Muscle layer of duodenum (tissue), 2 donors: ENCODE results near the gene THAP11.
"Not testable (repeated sequence)": the region's sequence is repeated elsewhere in the genome, so short reads cannot be mapped to it uniquely, and the experiment has no call there.

Experiments
- H3K27ac ChIP-seq: one replicate; pipeline ENCODE4 v1.7.0; 2013; ENCODE audit warnings: mild to moderate bottlenecking, low read length
- H3K27me3 ChIP-seq: one replicate; pipeline ENCODE4 v1.7.0; 2013; ENCODE audit warnings: low read depth, mild to moderate bottlenecking, control low read depth, low read length
- H3K36me3 ChIP-seq, 2 donors: one replicate each; pipeline ENCODE4 v1.7.0; 2013; ENCODE audit warnings: low read length in 2 of 2, control low read depth in 1 of 2, mild to moderate bottlenecking in 1 of 2; ENCODE audit not compliant: insufficient read depth in 2 of 2, control insufficient read depth in 1 of 2
- H3K4me1 ChIP-seq, 2 donors: one replicate each; pipeline ENCODE4 v1.7.0; 2013; ENCODE audit warnings: low read length in 2 of 2, mild to moderate bottlenecking in 2 of 2, control low read depth in 1 of 2, moderate library complexity in 1 of 2; ENCODE audit not compliant: insufficient read depth in 2 of 2, control insufficient read depth in 1 of 2
- H3K4me3 ChIP-seq, 2 donors: one replicate each; pipeline ENCODE4 v1.7.0; 2013; ENCODE audit warnings: low read length in 2 of 2, low read depth in 1 of 2, mild to moderate bottlenecking in 1 of 2
- H3K9me3 ChIP-seq, 2 donors: one replicate each; pipeline ENCODE4 v1.7.0; 2013; ENCODE audit warnings: low read length in 2 of 2, control low read depth in 1 of 2, mild to moderate bottlenecking in 1 of 2; ENCODE audit not compliant: control insufficient read depth in 1 of 2
- donor health status: healthy.

THAP11 gene

DNA sequence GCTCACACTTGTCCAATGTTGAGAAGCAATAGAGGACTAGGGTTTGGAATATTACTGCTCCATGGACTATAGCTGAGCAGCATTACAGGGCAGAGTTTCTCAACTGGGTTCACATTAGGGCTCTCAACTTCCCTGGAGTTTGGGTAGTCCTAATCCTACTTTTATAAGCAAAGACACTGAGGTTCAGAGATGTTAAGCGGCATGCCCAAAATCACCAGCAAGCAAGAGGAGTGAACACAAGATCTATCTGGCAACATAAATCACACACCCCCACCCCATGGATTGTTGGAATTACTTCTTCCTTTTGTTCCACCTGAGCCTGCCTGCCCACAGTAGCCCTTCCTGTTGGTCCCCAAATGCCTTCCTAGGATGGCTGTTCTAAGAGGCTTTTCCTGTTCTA lies 30.2 kb upstream of the THAP11 start:
- H3K36me3 ChIP-seq: no peaks in the 10 kb centered on the region
- H3K4me3 ChIP-seq: no peak overlapping the region
- no peaks in the 10 kb centered on the region for H3K27me3 ChIP-seq
- peaks cover 2 to 8% of the 10 kb centered on the region in 2 donors for H3K4me1 ChIP-seq
- no peaks in the 10 kb centered on the region for H3K9me3 ChIP-seq
- H3K27ac ChIP-seq: no peak overlapping the region

DNA sequence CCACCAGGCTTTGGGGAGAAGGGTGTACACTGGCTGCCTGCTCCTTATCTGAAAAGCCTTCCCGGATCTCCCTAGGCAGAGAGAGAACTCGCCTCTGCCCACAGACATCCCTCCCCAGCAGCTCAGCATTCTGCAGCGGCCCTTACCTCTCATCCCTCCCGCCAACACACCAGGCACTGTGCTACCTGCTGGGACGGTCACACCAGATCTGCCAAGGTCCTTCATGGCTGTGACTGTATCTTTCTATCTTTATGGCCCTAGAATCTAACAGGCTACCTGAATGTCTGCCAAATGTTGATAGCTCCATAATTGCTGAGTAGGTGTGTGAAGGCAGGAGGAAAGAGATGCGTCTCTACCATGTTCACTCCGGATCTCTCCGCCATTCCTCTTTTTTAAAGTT lies 27.6 kb upstream of the THAP11 start:
- Histone ChIP-seq H3K27ac (no peak overlapping the region), H3K9me3 (no peaks in the 10 kb centered on the region), H3K4me3 (no peak overlapping the region), H3K27me3 (no peaks in the 10 kb centered on the region), H3K4me1 (no peaks in the 10 kb centered on the region), H3K36me3 (no peaks in the 10 kb centered on the region)

DNA sequence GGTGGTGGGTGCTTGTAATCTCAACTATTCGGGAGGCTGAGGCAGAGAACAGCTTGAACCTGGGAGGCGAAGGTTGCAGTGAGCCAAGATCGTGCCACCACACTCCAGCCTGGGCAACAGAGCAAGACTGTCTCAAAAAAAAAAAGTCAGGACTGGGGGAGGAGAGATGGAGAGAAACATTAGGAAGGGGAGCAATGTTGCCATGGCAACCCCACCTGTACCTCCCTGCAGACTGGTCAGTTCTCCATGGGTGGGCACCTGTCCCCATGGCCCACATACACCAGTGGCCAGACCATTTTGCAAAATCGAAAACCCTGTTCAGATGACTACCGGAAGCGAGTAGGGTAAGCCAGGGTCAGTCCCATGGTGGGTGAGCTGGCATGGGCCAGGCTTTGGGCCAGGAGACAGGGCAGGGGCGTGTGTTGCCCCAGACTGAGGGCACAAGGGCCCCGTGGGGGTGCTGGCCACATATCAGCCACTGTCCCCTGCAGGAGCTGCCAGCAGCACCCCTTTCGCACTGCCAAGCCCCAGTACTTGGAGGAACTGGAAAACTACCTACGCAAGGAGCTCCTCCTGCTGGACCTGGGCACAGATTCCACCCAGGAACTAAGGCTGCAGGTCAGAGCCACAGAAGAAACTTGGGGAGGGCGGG lies 21.4 kb upstream of the THAP11 start:
- no peaks in the 10 kb centered on the region for H3K36me3 ChIP-seq
- no peaks in the 10 kb centered on the region for H3K9me3 ChIP-seq
- no peak overlapping the region for H3K4me3 ChIP-seq
- H3K27ac ChIP-seq: no peak overlapping the region
- H3K27me3 ChIP-seq: no peaks in the 10 kb centered on the region
- no peaks in the 10 kb centered on the region for H3K4me1 ChIP-seq

DNA sequence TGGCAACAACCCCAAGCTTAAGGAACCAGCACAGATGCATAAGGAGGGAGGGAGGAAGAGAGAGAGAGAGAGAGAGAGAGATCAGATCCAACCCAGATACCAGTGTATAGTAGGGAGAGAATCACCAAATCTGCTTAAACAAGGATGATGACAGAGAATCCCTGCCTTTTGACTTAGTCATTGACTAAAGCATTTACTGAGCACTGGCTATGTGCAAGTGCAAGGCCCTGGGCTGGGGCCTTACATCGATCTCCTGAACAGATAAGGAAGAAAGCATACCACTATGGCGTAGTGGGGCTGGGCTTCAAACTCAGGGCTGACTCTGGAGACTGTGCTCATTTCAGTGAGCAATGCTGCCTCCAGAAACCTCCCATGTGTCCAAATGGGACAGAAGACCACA lies 19.6 kb upstream of the THAP11 start:
- Histone ChIP-seq H3K36me3 (peaks cover under 1 to 9% of the 10 kb centered on the region in 2 donors), H3K9me3 (no peaks in the 10 kb centered on the region), H3K27ac (no peak overlapping the region), H3K4me3 (no peak overlapping the region), H3K27me3 (no peaks in the 10 kb centered on the region), H3K4me1 (no peaks in the 10 kb centered on the region)

DNA sequence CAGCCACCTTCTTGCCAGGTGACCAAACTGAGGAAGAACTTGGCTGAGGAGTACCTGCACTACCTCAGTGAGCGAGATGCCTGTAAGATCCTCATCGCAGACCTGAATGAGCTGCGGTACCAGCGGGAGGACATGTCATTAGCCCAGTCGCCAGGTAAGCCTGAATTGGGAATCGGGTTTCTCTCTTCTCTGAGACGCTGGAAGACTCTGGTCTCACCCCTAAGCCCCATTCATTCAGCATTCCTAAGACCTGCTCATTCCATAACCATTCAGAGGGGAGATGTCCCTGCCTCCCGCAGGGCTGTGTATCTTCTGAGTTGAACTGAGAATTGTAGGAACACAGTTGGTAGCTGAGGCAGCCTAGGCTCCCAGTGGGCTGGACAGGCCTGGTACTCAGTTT lies 17.0 kb upstream of the THAP11 start:
- Histone ChIP-seq H3K9me3 (no peaks in the 10 kb centered on the region), H3K36me3 (peaks cover 26 to 35% of the 10 kb centered on the region in 2 donors), H3K27me3 (no peaks in the 10 kb centered on the region), H3K4me1 (no peaks in the 10 kb centered on the region), H3K4me3 (no peak overlapping the region), H3K27ac (no peak overlapping the region)

- no peak overlapping the region for H3K27ac ChIP-seq
- H3K4me1 ChIP-seq: no peaks in the 10 kb centered on the region
- no peaks in the 10 kb centered on the region for H3K9me3 ChIP-seq
- H3K36me3 ChIP-seq: peaks cover 32 to 43% of the 10 kb centered on the region in 2 donors
- no peak overlapping the region for H3K4me3 ChIP-seq
- H3K27me3 ChIP-seq: no peaks in the 10 kb centered on the region
These were observed 16.2 kb upstream of the THAP11 start for GRCh38 chr16:67825906-67826305.

- H3K4me1 ChIP-seq: peaks cover 0 to 10% of the 10 kb centered on the region in 2 donors
- H3K27ac ChIP-seq: no peak overlapping the region
- no peaks in the 10 kb centered on the region for H3K9me3 ChIP-seq
- no peaks in the 10 kb centered on the region for H3K27me3 ChIP-seq
- no peak overlapping the region for H3K4me3 ChIP-seq
- H3K36me3 ChIP-seq: peaks cover 40 to 57% of the 10 kb centered on the region in 2 donors
These were observed 13.5 kb upstream of the THAP11 start for GRCh38 chr16:67828651-67829050.

DNA sequence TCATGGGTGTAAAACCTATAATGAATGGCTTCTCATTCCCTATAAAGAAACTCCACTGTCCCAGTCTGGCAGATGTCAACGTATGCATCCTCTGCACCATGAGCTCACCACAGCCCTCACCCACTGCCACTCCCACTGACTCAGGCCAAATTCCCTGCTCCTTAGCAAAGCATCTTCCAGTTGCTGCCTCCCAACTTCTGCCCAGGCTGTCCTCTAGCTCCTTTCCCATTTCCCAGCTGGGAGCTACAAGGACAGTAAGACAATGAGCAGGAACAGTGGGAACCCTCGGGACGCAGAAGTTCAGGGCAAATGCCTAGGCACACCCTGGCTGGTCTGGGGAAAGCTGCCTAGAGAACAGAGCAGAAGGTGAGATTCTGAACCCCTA lies 9.1 kb upstream of the THAP11 start:
- peaks cover 34 to 44% of the 10 kb centered on the region in 2 donors for H3K36me3 ChIP-seq
- peaks cover 4 to 10% of the 10 kb centered on the region in 2 donors for H3K4me1 ChIP-seq
- peak overlapping the region; percentile 62 for H3K27ac ChIP-seq
- H3K9me3 ChIP-seq: no peaks in the 10 kb centered on the region
- H3K27me3 ChIP-seq: no peaks in the 10 kb centered on the region
- peak overlapping the region; percentile 78 to 81 for H3K4me3 ChIP-seq

DNA sequence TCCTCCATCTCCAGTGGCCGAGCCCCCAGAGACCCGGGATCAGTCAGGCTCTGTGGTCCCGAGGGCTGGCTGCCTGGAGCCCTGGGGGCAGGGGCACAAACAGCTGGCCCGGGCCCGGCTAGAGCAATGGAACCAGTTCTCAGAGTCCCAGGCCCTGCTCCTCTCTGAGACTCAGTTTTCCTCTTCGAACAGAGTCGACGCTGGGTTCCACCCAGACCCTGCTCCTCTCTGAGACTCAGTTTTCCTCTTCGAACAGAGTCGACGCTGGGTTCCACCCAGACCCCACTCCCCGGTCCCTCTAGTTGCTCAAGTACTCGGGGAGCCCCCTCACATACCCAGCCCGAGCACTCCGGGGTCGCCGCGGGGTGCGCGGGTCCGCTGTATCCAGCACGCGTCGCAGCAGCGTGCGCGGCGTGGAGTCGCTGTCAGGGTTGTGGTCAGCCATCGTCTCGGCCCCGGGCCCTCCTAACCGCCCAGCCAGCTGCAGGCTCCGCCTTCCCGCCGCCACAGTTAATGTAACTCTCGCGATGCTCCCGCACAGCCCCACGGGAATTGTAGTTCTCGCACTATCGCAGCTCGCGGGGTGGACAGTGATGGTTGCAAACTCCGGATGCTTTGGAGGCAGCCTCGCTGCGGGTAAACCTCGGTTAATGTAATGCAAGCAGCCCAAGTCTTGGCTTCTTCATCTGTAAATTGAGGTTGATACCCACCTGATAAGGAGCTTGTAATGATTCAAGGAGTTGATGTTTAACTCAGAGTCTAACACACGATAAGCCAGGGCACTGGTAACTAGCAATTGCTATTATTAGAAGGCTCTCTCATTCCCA lies 8.5 kb upstream of the THAP11 start:
- Histone ChIP-seq H3K36me3 (peaks cover 28 to 38% of the 10 kb centered on the region in 2 donors), H3K4me1 (peaks cover 4 to 10% of the 10 kb centered on the region in 2 donors), H3K9me3 (no peaks in the 10 kb centered on the region), H3K27me3 (no peaks in the 10 kb centered on the region), H3K4me3 (peak overlapping the region; percentile 78 to 81), H3K27ac (peak overlapping the region; percentile 62)

- peak overlapping the region; percentile 58 for H3K27ac ChIP-seq
- peaks cover 22 to 32% of the 10 kb centered on the region in 2 donors for H3K36me3 ChIP-seq
- H3K4me1 ChIP-seq: peaks cover 4 to 10% of the 10 kb centered on the region in 2 donors
- H3K27me3 ChIP-seq: no peaks in the 10 kb centered on the region
- H3K4me3 ChIP-seq: peak overlapping the region; percentile 78 to 81
- H3K9me3 ChIP-seq: no peaks in the 10 kb centered on the region
These were observed 7.9 kb upstream of the THAP11 start for GRCh38 chr16:67834242-67834614.

DNA sequence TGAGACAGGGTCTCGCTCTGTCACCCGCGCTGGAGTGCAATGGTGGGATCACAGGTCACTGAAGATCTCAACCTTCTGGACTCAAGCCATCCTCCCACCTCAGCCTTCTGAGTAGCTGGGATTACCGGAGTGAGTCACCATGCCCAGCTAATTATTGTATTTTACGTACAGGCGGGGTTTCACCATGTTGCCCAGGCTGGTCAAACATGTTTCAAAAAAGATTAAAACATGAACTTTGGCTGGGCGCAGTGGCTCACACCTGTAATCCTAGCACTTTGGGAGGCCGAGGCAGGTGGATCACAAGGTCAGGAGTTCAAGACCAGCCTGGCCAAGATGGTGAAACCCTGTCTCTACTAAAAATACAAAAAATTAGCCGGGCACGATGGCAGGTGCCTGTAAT lies 4.9 kb upstream of the THAP11 start:
- peaks cover 4 to 10% of the 10 kb centered on the region in 2 donors for H3K4me1 ChIP-seq
- not testable (repeated sequence) for H3K27me3 ChIP-seq, H3K36me3 ChIP-seq, H3K9me3 ChIP-seq, H3K4me3 ChIP-seq, H3K27ac ChIP-seq
